Tibial nerve (tissue), 3 donors: ENCODE results near the gene SATB2.

Source experiments
- CTCF ChIP-seq, 5 experiments: fragments of 200-600 bp in 3 of 5; fragments of 450-650 bp in 2 of 5; sonication (generic) in 3 of 5; IDR thresholded peaks; one replicate each; pipeline ENCODE4 v1.5.1; 2016 to 2019; ENCODE audit warnings: antibody characterized with exemption in 5 of 5, mild to moderate bottlenecking in 3 of 5, moderate library complexity in 2 of 5
- POLR2A ChIP-seq, 2 donors: fragments of 450-650 bp; IDR thresholded peaks; one replicate each; pipeline ENCODE4 v1.6.1; 2017; ENCODE audit warnings: antibody characterized with exemption in 2 of 2, mild to moderate bottlenecking in 2 of 2, moderate library complexity in 2 of 2

DNA sequence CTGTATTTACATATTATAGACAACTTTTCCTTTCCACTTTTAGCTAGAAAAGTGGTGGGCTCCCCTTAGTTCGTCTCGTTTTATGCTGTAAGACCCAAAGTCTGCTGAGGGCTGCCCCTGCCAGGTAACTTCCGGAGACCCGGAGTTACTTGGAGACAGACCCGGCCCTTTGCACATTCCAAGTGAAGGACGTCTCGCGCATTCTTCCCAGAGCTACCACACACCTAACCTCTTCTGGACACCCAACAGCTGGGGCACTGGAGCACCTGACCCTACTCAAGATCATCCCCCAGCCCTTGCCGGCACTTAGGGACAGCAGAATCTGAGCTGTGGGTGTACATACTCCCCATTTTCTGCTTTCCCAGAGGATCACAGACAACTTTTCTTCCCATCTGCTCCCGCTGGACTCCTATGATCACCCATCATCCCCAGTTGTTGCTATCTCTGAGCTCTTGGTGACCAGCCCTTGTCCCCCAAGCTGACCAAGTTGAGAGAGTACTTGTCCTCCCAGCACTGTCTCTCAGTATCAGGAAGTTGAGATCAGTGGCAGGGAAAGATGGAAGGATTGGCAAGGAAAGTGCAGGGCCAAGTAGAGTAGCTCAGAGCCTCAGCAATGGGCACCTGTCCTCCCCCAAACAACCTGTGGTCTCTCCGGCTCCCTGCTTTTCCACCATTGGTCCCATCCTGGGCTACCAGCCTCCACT, 8.4 kb upstream of the SATB2 start:
- no peak for TF ChIP-seq CTCF (IDR thresholded peaks at IDR 0.05)
- no peak for TF ChIP-seq POLR2A (IDR thresholded peaks at IDR 0.05)
